Bone marrow (tissue), 2 donors: ENCODE measurements around the gene STPG1.

Experiments used
- DNase-seq, 2 donors: peaks; one replicate each; lab custom pipeline; 2025; lab: John Stamatoyannopoulos, UW

STPG1 gene

DNA sequence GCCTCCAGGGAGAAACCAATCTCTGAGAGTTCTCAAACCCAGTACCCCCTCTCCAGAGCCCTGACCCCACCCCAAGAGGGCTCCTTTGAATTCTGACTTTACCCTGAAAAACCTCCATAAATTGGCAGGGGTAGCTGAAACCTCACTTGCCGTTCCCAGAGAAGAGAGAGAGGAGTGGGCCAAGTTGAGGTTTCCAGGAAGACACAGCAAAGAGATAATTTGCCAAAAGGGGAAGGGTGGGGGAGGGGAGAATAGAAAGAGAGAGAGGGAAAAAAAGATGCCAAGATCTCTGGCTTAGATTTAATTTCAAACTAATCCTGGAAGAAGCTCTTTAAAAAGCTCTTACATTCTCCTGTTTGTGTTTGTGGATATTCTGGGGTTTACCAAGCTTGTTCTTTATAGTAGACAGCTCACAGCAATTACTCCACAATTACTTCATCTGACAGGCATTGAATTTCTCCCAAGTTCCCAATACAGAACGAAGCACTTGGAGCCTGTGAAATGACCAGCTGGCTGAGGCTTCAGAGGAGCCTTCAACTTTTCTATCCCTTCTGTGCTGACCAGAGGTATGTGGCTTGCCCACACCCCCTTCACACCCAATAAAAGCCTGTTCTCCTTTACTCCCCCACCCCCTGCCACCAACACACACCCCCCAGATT lies 95.5 kb downstream of the STPG1 start:
- DNase-seq: no peak

DNA sequence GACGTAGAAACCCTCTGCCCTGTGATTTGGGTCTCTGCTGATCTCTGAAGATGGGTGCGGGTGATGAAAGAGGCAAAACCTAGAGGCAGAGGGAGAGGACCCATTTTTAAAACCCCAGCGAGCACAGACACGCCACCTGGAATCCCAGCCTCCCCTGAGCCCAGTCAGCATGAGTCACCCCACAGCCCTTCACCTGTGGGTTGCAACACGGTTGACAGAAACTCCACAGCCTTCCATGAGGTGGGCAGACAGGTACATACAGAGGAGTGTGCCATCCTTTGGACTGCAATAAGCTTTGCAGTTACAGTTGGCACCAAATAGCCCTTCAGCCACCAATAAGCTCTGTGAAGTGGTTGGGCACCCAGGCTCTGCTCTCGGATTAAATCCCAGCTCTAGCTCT lies 96.5 kb downstream of the STPG1 start:
- no peak for DNase-seq

DNA sequence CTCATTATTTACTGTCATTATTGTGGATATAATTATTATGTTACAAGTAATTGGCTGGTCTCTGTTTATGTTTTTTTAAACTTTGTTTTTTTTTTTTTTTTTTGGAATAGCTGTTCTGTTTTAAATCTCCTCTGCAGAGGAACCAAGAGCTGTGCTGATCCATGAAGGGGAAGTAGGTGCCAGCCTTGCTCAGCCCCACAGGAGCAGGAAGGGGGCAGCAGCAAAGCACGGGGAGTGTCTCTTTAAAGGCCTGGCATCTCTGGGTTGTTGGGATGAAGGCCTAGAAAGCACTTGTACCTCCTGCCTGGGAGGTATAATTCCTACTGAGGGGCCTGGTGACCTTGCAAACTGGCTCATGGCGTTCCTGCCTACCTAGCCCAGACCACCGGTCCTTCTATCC lies 96.9 kb downstream of the STPG1 start:
- no peak for DNase-seq

- DNase-seq: no peak
These were observed 98.2 kb downstream of the STPG1 start for GRCh38 chr1:24315391-24315790.

GRCh38 chr1:24311741-24312140 lies 101.8 kb downstream of the STPG1 start:
- DNase-seq: no peak

- no peak for DNase-seq
These were observed 102.3 kb downstream of the STPG1 start for GRCh38 chr1:24311234-24311633.

- no peak for DNase-seq
These were observed 103.7 kb downstream of the STPG1 start for GRCh38 chr1:24309762-24310485.

- no peak for DNase-seq
These were observed 105.1 kb downstream of the STPG1 start for GRCh38 chr1:24308365-24309015.
